GM20431 (cell line): ENCODE results near the gene IGF1.

Source experiments
- in situ Hi-C: fragments of 300-500 bp; cut with MseI, MboI; formaldehyde crosslinking; loops from one replicate; pipeline ENCODE4 v1.15.0; 2020; ENCODE audit warnings: low sequenced_read_pairs; ENCODE audit not compliant: unreplicated experiment

IGF1 gene

DNA sequence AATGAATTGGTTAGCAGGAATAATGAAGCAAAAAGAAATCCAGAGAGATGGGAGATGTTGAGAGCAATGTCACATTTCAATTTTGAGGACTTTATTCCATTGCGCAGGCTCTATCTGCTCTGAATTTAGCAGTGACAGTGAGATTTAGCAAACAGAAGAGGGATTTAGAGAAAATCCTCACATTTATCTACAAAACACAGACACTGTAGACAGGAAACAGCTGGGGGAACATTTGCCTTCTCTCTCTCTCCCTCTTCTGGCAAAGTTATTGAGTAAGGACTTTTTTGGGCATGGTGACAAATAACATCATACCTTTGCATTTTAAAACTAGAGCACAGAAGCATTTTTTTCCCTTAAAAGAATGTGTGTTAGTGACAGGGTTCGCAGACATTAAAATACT is at the start of gene IGF1:
IGF1 (minus strand) TSS at position 158 of the 400 bp plus-strand sequence. CDS start 182 bp downstream, outside the sequence.
- in situ Hi-C loops: loop anchor here (25.0 kb wide), 2 partner anchors 318 to 543 kb away; no protein-coding TSS in a partner anchor

DNA sequence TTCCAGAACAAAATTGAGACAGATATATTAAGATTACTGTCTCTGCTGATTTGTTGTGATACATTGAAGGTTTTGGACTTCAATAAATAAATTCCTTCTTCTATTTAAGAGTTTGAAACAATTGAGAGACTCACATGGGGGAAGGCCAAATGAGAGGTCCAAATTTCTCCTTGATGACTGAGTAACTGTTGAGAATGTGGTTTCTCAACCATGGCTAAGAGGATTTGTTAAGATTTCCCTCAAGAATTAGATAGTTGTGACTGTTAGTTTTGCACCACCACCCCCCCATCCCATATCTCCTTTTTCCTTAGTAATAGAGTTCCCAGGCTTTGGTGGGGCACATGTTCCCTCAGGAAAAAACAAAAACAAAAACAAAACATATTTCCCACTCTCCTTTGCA is 47.7 kb upstream of the IGF1 start:
- in situ Hi-C loops: no loop called here

DNA sequence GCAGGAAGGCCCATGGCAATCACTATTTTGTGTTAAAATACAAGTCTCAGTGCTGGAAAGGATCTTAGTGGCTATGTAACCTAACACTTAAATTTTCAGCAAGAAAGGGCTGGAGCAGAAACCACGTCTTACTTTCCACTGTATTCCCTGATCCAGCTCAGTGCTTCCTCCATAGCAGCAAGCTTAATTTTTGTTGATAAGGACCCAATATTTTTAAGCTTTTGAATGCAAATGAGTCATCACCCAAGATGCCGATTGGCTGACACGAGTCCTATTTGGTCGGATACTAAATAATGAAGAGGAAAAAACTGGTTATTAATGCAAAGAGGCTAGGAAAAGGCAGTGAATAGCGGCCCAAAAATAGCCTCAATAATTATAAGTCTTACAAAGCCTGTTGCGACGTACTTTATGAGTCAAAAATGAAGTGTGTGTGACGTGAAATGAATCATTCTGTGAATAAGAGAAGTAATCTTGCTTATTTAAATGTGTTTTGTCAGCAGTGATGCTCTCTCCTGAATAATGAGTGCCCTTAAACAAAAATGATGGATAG is 46.9 kb upstream of the IGF1 start:
- in situ Hi-C loops: no loop called here

DNA sequence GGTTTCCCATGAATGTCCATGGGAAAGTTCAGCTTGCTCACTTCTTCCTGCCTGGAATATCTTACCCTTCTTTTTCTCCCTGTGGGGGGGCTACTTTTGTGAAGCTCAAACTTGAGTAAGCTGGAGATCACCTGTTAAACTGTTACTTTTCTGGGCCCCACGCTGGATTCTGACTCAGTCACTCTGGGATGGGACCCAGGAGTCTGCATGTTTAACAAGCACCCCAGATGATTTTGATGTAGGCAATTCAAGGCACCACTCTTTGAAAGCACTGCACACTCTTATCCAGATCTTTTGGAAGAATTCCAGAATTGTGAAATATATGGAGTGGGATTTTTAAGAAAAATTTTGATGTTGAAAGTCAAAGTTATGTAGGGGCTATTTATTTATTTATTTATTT is 46.3 kb upstream of the IGF1 start:
- in situ Hi-C loops: no loop called here

DNA sequence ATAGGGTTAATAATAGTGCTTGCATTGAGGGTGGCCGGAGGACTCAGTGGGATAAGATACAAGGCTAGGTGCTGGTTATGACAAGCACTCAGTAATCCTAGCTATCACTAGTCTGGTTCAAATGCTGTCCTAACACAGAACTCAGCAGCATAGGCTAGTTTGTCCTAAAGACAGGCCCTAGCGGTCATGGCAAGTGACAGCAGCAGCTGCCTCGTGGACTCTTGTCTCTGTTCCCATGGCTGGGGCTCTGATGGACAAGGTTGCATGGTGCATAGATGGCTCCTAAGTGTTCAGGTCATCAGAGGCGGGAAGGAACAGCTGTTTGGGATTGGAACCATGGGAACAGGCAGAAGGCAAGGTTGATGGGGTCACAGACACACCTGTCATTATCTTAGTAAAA is 42.4 kb upstream of the IGF1 start:
- in situ Hi-C loops: no loop called here

DNA sequence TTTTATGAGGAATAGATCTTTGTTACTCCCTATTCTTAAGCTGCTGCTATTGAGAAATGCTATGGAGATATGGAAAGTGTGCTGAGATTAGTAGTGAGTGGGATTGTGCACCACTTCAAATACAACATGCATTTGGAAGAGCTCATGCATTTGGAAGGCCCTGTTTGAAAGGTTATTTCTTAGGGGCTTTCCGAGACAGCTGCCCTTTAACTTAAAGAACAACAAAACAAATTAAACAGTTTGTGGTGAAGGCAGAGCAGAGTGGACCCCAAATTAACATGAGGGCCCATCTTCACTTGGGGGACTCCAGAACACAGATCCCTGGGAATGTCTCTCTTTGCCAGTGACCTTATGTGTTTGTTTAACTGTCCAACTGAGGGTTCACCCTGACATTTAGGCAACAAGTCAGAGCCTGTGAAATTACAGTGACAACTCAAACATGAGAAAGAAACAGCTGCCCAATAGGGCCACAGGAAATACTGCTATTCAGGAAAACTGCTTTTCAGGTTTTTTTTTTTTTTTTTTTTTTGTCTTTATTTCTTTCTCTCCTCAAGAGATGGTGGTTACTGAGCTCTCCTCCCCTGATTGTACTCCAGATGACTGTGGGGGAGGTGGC is 41.4 kb upstream of the IGF1 start:
- in situ Hi-C loops: no loop called here

DNA sequence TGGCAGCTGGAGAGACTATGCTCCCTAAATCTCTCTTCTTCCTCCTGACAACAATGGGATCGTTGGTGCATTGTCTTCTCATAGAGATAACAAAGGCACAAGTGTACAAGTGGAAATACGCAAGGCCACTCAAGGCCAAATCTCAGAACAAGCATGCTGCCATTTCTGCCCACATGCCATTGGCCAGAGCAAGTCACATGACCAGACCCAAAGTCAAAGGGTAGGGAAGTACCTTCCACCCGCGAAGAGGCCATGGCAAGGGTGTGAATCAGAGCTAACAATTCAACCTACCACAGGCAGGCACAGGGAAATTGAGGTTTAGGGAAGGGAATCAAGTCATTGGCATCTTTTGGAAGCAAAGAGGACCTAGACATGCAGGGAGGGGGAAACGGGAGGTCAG is 38.5 kb upstream of the IGF1 start:
- in situ Hi-C loops: no loop called here

- in situ Hi-C loops: no loop called here
Observed at GRCh38 chr12:102514696-102515095, 34.3 kb upstream of the IGF1 start.

GRCh38 chr12:102513739-102514138 is 33.4 kb upstream of the IGF1 start:
- in situ Hi-C loops: no loop called here

DNA sequence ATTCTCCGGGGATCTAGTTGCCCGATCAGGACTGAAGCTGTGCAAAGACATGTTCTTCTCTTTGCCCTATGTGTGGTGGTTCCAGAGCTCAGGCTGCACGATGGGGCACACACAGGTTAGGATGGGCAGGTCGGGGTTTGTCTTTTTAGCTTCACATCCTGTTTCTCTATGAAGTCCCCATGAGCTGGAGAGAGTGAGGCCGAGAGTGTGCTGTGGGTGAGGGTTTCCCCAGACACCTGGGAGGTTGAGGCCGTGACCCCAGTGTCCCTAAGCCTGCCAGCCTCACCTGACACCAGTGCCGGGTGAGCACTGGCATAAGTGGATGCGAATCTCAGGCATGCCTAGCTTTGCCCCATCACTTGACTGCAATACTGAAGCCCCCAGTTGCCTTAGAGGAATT is 32.9 kb upstream of the IGF1 start:
- in situ Hi-C loops: no loop called here

DNA sequence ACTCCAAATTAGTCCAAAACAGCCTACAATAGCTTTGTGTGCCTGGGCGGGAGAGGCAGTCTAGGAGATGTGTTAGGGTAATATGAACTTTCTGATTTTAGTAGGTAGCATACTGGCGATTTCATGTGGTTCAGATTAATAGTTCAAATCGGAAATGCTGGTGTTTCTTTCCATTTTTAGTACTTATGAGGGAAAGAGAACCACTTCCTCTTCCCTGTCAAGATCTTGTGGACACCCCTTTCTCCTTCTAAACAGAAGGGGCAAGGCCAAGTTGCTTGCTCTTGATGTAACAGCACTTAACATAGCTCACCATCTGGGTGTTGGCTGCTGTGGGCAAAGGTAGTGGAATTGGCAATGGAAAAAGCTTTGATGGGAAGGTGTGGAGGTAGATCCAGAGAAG is 32.2 kb upstream of the IGF1 start:
- in situ Hi-C loops: no loop called here

DNA sequence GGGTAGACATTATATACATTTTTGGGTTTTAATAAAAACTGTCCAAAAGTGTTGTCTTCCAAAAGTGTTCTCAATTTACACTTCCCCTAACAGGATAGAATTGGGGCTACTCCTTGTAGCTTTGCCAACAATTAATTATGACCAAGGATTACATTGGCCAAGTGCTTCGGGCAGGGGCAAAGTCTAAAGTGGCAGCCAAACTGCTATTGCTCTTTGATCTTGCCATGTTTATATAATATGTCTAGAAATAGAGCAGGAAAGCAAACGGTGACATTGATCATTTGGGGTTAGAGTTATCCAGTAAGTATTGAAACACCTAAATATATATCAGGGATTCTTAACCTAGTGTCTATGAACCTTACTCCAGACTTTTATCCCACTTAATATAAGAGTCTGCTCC is 31.2 kb upstream of the IGF1 start:
- in situ Hi-C loops: no loop called here

DNA sequence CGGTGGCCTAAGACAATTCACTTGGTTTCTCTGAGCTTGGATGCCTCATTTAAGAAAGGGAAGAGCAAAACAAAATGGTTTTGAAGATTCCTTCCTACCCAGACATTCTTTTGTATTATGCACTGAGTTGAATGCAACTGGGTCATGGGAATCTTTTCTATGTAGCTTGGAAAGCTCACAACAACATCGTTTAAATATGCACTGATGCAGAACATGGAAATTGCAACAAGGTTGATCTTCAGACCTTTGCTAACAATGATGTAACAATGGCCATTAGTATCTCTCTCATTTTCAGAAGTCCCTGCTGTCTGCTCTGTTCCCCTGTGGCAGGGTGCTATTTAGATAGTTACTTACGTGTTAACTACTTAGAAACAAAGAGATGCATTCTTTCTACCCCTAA is 30.1 kb upstream of the IGF1 start:
- in situ Hi-C loops: no loop called here

GRCh38 chr12:102510031-102510430 is 29.7 kb upstream of the IGF1 start:
- in situ Hi-C loops: no loop called here

DNA sequence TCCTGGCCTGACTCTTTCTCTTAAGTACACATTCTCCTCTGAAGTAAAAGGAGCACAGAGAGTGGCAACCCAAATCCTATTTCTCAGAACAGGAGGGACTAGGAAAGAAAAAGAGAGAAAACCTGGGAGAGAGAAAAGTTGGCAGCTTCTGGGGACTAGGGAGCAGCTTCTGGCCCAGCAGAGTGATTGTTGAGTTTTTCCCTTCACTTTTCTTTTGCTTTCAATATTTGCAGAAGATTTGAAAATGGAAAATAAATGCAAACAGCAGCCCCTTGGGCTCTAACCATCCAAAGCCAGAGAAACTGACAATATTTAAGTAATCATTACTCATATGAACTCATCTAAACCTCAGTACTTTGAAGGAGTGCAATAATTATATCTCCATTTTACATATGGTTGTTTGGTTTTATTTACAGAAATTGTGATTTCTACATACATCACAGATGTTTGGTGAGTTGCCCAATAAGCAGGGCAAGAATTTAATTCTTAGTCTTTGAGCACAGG is 28.8 kb upstream of the IGF1 start:
- in situ Hi-C loops: no loop called here

GRCh38 chr12:102508052-102508451 is 27.7 kb upstream of the IGF1 start:
- in situ Hi-C loops: no loop called here

DNA sequence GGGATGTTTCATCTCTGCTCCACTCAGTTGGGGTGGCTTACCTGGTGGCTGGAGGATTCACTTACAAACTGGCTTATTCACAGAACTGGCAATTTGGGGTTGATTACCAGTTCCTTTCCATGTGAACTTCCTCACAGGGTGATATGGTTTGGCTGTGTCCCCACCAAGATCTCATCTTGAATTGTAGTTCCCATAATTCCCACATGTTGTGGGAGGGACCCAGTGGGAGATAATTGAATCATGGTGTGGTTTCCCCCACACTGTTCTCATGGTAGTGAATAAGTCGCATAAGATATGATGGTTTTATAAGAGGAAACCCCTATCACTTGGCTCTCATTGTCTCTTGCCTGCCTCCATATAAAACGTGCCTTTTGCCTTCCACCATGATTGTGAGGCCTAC is 26.9 kb upstream of the IGF1 start:
- in situ Hi-C loops: no loop called here

DNA sequence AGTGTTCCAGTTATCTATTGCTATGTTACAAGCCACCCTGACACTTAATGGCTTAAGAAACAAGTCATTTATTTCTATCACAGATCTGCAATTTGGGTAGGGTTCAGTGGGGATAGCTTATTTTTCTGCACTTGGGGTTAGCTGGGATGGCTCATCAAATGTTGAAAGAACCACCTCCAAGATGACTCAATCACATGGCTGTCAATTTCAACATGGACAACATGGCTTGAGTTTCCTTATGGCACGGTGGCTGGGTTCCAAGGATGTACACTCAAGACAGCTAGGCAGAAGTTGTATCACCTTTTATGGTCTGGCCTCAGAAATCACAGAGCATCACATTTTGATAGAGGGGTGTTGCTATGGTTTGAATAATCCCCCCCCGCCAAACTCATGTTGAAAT is 24.5 kb upstream of the IGF1 start:
- in situ Hi-C loops: no loop called here

GRCh38 chr12:102504280-102504679 is 23.9 kb upstream of the IGF1 start:
- in situ Hi-C loops: no loop called here

- in situ Hi-C loops: no loop called here
Observed at GRCh38 chr12:102503831-102504230, 23.5 kb upstream of the IGF1 start.

GRCh38 chr12:102503056-102503681 is 22.8 kb upstream of the IGF1 start:
- in situ Hi-C loops: no loop called here

DNA sequence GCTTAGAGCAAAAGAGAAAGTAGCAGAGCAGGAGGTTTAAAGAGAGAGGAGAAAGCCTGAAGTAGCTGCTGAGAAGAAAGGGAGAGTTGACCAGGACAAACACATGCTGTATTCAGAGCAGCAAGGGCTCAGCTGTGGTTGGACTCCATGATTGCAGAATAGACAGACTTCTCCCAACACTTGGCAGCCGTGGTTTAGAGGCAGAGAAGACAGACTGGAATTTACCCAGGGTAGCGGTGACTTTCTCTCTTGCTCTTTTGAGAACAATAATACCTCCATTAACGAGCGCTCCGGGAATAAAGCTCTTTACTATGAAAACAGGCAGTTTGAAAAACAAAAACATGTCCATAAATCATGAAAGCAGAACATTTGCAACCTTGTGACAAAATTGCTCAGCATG is 21.4 kb upstream of the IGF1 start:
- in situ Hi-C loops: no loop called here
